Skeletal muscle cell (primary cell): ENCODE results near the gene KIRREL1.

Experiments
- DNase-seq: peaks from one replicate; pipeline ENCODE4 v3.0.0-alpha.2; 2010; ENCODE audit warnings: low read depth
- H3K4me3 ChIP-seq: 2 replicates; pipeline ENCODE4 v1.5.1; 2011; ENCODE audit warnings: low read depth, mild to moderate bottlenecking, control low read depth, low read length, moderate library complexity

KIRREL1 gene

GRCh38 chr1:158053276-158053675 is 59.8 kb downstream of the KIRREL1 start:
- no peak overlapping the region for H3K4me3 ChIP-seq
- DNase-seq: no peak

GRCh38 chr1:158054721-158055120 is 61.3 kb downstream of the KIRREL1 start:
- no peak for DNase-seq
- H3K4me3 ChIP-seq: no peak overlapping the region

- no peak overlapping the region for H3K4me3 ChIP-seq
- DNase-seq: no peak
Measured at GRCh38 chr1:158055854-158056253, 62.4 kb downstream of the KIRREL1 start.

- no peak overlapping the region for H3K4me3 ChIP-seq
- no peak for DNase-seq
Measured at GRCh38 chr1:158056498-158056897, 63.1 kb downstream of the KIRREL1 start.

- no peak overlapping the region for H3K4me3 ChIP-seq
- no peak for DNase-seq
Measured at GRCh38 chr1:158058237-158058985, 65.0 kb downstream of the KIRREL1 start.

GRCh38 chr1:158059984-158060383 is 66.5 kb downstream of the KIRREL1 start:
- no peak for DNase-seq
- no peak overlapping the region for H3K4me3 ChIP-seq

DNA sequence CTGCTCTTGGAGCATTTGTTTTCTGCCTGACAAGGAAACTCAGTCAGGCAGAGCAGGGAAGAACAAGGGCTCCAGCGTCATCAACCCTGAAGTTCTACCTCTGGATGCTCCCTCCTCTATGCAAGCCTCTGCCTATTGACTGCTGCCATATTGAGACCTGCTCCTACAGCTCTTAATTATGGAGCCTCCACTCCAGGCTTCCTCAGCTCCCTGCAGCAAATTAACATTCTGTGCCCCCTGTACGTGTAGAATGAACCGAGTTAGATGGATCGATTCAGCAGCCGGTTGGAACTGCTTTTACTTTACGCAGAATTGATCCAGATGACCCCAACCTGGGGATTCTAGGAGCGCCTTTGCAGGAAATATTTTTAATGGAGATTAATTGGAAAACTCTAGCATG is 68.7 kb downstream of the KIRREL1 start:
- no peak overlapping the region for H3K4me3 ChIP-seq
- DNase-seq: no peak

- peak; percentile 36 for DNase-seq
Measured at GRCh38 chr1:158067662-158068061, 74.2 kb downstream of the KIRREL1 start.

DNA sequence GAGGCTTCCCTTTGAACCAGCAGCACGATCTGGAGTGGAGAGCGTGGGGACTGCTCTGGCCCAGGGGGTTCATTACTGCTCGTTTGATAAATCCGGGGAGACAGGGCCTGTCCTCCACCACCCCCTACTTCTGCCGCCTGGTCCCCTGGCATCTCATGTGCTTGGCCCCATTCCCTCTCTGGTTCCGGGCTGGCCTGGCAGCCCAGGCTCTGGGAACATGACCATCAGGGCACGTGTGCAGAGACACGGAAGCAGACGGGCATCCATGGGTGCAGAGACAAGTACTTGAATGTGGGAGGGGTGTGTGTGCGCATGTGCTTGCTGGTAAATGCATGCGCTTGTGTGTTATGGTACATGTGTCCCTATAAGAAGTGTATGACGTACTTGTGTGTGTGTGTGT is 75.5 kb downstream of the KIRREL1 start:
- no peak for DNase-seq
- no peak overlapping the region for H3K4me3 ChIP-seq

More at GRCh38 chr1:158067662-158068061, 74.2 kb downstream of the KIRREL1 start:
- no peak overlapping the region for H3K4me3 ChIP-seq

DNA sequence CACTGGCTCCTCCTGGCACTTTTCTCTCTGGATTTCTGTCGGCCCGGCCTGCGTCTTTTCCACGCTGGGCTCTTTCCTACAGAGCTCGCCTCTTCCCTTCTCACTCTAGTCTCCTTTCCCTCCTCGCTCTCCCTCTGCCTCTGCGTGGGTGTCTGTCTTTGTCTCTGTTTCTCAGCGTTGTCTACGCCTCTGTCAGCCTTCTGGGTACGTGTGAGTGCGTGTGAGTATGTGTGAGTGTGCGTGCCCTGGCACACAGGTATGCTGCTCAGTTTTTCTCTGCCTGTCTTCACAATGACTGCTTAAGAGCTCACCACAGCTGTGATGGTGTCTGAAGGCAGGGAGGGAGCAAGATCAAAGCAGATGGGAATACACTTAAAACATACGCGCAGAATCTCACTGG is 77.7 kb downstream of the KIRREL1 start:
- DNase-seq: peak; percentile 15
- no peak overlapping the region for H3K4me3 ChIP-seq

GRCh38 chr1:158075078-158075477 is 81.6 kb downstream of the KIRREL1 start:
- no peak overlapping the region for H3K4me3 ChIP-seq
- no peak for DNase-seq

DNA sequence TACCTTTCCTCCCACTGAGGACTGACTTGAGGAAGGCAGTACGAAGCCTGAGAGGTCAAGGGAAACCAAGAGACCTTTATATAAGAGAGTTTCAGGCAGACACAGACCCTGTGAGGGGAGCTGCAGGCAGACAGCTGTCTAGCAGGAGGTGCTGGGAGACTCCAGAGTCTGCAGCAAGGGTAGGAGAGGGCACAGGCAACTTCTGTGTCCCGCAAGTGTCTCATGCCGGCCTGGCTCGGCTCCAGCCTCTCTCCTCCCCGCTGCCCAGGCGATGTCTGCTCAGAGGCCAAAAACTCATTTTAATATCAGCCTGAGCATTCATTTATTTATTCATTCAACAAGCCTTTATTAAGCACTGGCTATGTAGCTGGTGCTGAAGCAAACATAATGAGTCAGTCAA is 83.0 kb downstream of the KIRREL1 start:
- DNase-seq: no peak
- no peak overlapping the region for H3K4me3 ChIP-seq

DNA sequence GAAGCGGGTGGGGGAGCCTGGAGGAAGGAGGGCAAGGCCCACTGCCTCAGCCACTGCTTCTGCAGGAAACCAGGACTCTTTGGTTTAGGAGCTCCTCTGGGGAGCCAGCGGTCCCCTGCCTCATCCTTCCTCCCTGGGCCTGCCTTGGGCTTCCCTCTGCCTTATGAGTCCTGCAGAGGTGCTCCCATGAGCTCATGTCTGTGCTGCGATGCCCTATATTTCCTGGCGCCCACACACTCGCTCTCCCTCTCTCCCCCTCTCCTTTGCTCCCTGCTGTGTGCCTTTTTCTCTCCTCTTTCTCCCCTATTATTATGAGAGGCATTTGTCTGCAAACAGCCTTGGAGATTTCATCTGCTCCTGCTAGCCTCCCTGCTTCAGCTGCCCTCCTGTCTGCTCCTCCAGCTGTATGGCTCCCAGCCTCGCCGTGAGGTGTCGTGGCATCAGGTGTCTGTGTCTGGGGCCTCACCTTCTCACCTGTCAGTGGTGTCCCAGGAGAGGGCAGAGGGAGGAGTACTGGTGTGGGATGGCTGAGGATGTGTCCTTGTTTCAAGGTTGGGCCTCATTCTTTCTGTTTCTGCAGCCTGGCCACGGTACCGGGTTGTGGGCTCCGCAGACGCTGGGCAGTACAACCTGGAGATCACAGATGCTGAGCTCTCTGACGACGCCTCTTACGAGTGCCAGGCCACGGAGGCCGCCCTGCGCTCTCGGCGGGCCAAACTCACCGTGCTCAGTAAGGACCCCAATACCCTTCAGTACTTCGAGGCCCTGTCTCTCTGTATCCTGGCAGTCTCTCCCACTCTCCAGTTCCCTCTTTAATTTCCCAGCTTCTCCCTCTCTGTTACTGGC is 84.2 kb downstream of the KIRREL1 start:
- no peak for DNase-seq
- H3K4me3 ChIP-seq: no peak overlapping the region

GRCh38 chr1:158078569-158079080 is 85.2 kb downstream of the KIRREL1 start:
- DNase-seq: no peak
- no peak overlapping the region for H3K4me3 ChIP-seq

GRCh38 chr1:158080066-158080465 is 86.6 kb downstream of the KIRREL1 start:
- H3K4me3 ChIP-seq: no peak overlapping the region
- DNase-seq: no peak

GRCh38 chr1:158084336-158084735 is 90.9 kb downstream of the KIRREL1 start:
- H3K4me3 ChIP-seq: no peak overlapping the region
- DNase-seq: no peak

DNA sequence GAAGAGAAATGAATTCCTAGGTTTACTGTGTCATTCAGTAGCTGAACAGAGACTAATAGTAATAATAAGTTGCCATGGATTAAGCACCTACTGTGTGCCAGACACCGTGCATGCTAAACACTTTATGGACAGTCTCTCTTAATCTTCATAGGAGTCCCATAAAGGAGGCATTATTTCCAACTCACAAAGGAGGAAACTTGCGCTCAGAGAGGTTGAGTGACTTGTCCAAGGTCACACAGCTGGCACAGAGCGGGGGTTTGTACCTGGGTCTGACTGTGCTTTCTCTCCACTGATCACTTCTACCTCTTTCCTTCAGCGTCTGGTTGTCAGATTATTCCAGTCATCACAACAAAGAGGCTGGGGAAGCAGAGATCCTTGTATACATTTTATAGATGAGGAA is 91.3 kb downstream of the KIRREL1 start:
- no peak overlapping the region for H3K4me3 ChIP-seq
- no peak for DNase-seq

DNA sequence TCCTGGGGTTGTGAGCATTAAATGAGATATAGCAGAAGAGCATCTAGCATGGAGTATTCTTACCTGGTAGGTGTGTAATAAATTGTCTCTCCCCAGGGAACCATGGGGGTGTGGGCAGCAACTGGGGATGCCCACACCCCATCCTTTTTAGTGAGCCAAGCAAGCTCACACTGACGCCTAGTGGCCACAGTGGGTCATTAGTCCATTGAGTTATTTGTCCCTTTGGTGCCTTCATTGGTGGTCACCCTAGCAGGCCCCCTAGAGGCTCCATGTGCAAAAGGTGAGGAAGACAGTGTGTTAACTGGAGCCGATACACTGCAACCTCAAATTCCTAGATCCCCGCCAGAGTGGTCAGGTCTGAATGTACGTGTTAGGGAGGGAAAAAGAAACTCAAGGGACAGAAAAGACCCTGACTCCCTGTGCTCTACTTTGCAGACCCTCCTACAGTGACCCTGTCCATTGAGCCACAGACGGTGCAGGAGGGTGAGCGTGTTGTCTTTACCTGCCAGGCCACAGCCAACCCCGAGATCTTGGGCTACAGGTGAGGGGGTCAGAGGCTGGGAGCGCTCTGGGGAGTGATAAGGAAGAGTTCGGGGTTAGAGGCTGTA is 94.0 kb downstream of the KIRREL1 start:
- peak; percentile 17 for DNase-seq
- no peak overlapping the region for H3K4me3 ChIP-seq

DNA sequence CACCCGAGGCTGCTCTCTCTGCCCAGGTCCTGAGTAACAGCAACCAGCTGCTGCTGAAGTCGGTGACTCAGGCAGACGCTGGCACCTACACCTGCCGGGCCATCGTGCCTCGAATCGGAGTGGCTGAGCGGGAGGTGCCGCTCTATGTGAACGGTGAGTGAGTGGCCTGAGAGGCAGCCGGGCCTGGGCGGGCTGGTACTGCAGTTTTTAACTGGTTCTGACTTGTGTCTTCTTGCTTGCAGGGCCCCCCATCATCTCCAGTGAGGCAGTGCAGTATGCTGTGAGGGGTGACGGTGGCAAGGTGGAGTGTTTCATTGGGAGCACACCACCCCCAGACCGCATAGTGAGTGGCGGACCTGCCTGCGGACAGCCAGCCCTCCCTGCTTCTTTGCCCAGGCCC is 96.0 kb downstream of the KIRREL1 start:
- DNase-seq: no peak

GRCh38 chr1:158089925-158090637 is 96.6 kb downstream of the KIRREL1 start:
- no peak for DNase-seq
- no peak overlapping the region for H3K4me3 ChIP-seq

More for the DNA sequence above, 96.0 kb downstream of the KIRREL1 start:
- no peak overlapping the region for H3K4me3 ChIP-seq
